GM21367 (cell line): Measurements from ENCODE around the gene RANBP17.

Experiments
- ATAC-seq: cut with Tn5 transposase; IDR thresholded peaks from one replicate; pipeline ENCODE4 v1.9.1; 2021; ENCODE audit not compliant: unreplicated experiment

RANBP17 gene

DNA sequence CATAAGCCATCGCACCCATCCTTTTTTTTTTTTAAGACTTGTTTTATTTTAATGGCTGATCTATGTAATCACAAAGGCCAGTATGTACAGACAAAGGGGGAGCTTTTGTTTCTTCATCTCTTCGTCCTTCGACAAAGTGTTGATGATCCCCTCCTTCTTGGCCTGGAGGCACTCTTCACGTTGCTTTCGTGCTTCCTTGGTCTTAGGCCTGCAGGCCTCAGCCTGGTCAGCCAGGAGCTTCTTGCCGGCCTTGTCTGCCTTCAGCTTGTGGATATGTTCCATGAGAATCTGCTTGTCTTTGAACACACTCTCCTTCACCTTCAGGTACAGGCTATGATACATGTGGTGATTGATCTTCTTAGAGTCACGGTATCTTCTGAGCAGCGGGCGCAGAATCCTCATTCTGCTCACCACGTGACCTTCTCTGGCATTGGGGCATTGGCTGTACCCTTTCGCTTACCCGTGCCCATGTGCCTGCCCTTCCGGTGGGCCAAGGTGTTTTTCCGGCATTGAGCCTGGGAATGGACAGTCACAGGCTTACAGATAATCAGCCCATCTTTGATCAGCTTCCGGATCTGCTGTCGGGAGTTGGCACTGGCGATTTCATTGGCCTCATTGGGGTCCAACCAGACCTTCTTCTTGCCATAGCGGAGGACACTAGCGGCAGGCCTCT lies 483.3 kb downstream of the RANBP17 start:
- ATAC-seq: no peak
